Activated CD4-positive, alpha-beta T cell treated with anti-CD3 and anti-CD28 coated beads, Interleukin-2, Interleukin-6, amounts not matched to agents 100 ng/mL and 50 ng/mL, durations not matched to agents 16 hours and 8 hours (primary cell): ENCODE measurements around the gene AK8.
"Not testable (repeated sequence)": the region's sequence is repeated elsewhere in the genome, so short reads cannot be mapped to it uniquely, and the experiment has no call there.

Experiments
- DNase-seq: peaks from one replicate; pipeline ENCODE4 v3.0.0-alpha.2; 2020

The AK8 gene

GRCh38 chr9:132795511-132796303 is 82.4 kb downstream of the AK8 start:
- DNase-seq: no peak

GRCh38 chr9:132794730-132795380 is 83.2 kb downstream of the AK8 start:
- DNase-seq: no peak

DNA sequence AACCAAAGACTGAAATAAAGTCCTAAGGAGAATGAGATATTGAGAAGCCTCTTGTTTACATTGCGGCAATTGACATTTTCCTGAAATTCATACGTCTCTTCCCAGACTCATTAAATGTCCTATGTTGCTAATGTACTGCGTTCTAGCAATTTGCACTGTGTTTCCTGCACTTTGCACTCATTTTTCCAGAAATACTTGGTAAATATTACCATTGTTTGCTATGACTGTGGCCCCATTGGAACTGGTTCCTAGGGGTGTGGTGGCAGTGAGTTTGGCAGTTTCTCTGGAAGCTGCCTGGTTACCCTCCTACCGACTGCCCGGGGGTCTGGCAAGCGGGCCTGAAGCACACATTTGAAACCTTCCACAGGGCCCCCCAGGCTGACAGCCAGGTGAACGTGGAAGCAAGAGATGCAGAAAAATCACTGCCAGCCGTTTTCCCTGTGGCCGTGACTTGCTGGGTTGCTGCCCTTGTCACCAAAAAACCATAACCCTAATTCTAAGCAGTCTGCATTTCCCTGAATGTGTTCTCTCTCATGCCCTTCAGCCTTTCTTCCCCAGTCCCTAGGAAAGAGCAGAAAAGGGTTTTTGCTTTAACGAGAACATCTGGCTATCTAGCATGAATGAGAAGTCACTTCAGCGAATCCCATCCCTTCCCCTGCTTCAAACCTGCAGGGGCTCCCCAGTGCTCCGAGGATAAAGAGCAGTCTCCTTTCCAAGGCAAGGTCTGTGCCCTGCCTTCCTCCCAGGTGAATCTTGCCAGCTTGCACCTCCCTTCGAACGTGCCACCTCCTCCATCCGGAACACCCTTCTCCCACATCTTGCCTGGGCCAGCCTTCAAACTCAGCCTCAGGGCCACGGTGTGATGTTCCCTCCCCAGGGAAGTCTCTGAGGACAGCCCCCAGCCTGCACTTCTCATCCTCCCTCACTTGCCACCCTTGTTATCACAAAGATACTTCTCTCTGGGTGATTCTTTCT is 84.2 kb downstream of the AK8 start:
- no peak for DNase-seq

GRCh38 chr9:132792547-132792946 is 85.5 kb downstream of the AK8 start:
- DNase-seq: no peak

- no peak for DNase-seq
Observed at GRCh38 chr9:132791699-132792240, 86.3 kb downstream of the AK8 start.

DNA sequence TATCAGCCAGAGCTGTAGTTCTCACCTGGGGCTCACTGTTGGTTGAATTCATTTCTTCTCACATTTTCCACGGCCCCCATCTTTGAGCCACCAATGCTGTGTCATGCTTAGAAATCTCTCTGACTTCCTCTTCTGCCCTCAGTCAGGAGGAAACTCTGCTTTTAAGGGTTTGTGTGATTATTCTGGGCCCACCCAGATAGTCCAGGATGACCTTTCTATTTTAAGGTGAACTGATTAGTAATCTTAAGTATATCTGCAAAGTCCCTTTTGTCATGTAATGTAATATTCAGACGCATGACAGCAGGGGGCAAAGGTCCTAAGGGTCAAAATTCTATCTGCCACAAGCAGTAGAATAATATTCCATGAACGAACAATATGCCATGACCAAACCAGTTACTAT is 88.4 kb downstream of the AK8 start:
- DNase-seq: no peak

DNA sequence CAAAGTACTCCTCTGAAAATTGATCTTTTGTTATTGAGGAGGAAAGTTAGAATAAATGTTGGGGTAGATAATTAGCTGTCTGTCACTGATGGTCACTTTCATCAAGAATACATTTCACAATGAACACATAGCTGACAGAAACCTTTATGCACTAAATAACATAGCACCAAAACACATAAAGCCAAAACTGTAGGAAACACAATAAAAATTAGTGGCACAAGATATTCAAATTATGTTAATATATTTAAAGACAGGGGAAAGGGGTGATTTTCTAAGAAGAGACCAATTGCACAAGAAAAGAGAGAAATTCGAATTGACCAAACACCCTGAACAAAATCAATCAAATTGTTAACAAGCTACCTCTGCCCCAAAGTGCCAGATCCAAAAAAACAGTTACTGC is 89.7 kb downstream of the AK8 start:
- DNase-seq: no peak

- no peak for DNase-seq
Observed at GRCh38 chr9:132787748-132788159, 90.3 kb downstream of the AK8 start.

DNA sequence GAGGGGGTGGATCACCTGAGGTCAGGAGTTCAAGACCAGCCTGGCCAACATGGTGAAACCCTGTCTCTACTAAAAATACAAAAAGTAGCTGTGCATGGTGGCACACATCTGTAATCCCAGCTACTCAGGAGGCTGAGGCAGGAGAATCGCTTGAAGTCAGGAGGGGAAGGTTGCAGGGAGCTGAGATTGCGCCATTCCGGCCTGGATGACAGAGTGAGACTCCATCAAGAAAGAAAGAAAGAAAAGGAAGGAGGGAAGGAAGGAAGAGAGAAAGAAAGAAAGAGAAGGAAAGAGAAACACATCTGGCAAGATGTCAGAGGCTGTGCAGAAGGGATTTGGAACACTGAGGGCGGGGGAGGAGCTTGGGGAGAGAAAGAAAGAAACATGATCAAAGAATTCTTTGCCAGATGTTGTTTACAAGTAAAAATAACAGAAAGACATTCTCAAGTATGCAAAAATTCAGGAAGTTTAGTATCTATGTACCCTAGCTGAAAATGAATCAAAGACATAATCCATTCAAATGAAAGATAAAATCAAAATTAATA is 93.7 kb downstream of the AK8 start:
- no peak for DNase-seq

- DNase-seq: no peak
Observed at GRCh38 chr9:132783006-132783405, 95.1 kb downstream of the AK8 start.

DNA sequence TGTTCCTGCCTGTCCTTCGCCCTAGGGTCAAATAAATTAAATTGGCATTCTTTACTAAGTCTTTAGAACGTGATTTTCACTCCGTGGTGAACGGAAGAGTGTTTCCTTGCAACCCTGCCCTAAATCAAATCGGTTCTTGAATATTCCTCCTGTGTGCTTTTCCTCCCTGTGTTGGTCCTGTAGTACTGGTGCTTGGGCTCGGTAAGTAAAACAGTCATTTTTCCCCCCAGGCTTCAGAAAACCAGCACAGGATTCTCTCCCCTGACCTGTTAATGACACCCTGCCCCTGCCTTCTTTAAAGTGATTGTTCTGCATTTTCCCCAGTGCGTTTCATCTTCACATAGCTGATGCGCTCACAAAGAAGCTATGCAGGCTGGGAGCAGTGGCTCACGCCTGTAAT is 96.0 kb downstream of the AK8 start:
- DNase-seq: no peak

DNA sequence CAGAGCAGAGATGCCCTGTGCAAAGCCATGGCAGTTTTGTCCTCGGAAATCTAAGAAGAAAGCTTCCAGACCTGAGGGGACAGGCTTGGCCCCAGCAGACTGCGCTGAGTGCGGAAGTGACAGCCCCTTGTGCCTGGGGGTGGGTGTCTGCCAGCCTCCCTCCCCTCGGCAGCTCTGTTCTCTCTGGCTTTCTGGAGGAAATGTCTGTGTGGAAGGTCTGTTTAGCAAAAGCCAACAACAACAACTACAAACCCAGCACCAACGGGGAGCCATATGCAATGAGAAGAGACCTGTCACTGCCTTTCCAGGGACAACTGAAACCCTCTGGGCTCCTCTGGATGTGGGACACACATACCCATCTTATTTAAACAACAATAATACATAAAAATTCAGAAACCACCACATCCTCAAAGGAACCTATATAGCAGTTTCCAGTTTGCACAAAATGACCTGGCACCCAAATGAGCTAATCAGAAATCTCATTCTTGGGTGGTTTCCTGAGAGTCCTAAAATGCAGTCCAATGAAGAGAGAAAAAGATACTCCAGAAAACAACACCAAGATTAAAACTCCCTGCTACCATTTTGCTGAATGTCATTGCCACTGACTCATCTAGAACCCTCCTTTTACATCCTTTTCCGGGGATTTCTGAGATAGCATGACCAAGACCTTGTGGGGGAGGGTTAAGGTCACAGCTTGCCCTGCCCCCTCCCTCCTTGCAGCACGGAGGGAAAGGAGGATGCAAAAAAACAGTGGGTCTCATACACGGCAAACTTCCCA is 97.7 kb downstream of the AK8 start:
- peak; percentile 38 for DNase-seq

- no peak for DNase-seq
Observed at GRCh38 chr9:132776891-132777290, 101.2 kb downstream of the AK8 start.

DNA sequence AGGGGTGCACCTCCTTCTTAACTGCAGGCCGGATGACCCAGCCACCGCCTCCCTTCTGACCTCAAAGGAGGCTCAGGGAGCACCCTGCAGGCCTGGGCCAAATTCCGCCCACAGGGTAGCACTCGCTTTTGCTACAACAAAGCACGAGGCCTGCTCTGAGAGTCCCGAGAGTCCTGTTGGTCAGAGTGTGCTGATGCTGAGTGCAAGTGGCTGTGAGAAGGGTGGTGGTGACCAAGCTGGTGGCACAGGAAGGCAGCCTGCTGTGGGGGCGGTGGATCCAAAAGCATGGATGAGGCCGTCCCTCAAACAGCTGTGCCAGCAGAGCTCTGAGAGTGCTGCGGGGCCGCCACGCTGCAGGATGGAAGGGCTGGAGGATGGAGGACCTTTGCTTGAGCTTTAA is 101.8 kb downstream of the AK8 start:
- DNase-seq: no peak

DNA sequence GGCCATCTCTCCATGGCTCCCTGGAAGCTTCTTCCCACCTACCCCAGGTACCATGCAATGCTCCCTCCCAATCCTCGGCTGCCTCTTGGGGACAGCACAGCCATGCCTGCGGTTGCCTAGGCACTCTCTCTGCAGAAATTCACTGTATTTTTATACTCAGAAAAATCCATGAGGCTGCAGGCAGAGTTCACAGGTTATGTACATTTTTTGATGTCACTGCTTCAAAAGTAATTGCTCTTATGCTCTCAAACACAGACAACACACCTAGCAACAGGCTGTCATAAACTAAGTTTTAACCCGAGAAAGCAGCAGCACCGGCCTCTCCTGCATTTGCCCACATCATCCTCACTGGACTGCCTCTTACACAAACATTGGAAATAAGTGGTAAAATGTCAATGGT is 102.4 kb downstream of the AK8 start:
- no peak for DNase-seq

- no peak for DNase-seq
Observed at GRCh38 chr9:132774886-132775285, 103.2 kb downstream of the AK8 start.

GRCh38 chr9:132773764-132774339 is 104.2 kb downstream of the AK8 start:
- no peak for DNase-seq

GRCh38 chr9:132773093-132773492 is 105.0 kb downstream of the AK8 start:
- DNase-seq: no peak

DNA sequence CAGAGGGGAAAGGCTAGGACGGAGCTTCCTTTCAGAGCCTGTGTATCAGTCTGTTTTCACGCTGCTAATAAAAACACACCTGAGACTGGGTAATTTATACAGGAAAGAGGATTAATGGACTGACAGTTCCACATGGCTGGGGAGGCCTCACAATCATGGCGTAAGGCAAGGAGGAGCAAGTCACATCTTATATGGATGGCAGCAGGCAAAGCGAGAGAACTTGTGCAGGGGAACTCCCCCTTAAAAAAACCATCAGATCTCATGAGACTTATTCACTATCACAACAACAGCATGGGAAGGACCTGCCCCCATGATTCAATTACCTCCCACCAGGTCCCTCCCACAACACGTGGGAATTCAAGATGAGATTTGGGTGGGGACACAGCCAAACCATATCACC is 106.3 kb downstream of the AK8 start:
- DNase-seq: not testable (repeated sequence)

DNA sequence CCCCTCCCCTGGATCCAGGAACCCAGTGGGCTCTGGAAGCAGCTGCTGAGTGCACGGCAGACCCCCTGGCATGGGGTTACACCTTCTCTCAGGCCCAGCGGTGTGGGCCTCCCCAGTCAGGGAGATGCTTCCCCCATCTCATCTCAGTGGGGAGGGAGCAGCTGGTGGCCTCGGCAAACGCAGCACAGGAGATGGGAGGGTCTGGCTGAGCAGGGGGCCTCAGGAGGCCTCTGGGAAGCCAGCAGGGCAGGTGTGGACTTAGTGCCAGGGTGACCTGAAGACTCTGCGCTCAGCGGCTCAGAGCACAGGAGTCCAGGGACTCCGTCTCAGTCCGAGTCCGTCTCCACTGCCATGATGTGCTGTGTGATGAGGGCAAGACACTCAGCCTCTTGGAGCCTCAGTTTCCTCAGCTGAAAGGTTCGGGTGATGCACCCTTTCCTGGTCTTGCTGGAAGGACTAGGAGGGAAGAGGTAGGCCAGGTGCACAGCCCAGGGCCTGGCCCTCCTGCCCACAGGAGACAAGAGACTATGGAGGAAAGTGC is 107.2 kb downstream of the AK8 start:
- no peak for DNase-seq
